SK-N-MC (cell line): ENCODE results near the gene RALY.

Experiments
- DNase-seq: peaks from one replicate; pipeline ENCODE4 v3.0.0-alpha.2; 2011; ENCODE audit warnings: low read depth, low spot score
- H3K27ac ChIP-seq: fragments of 200-600 bp; sonication (generic); 2 replicates; pipeline ENCODE4 v1.5.1; 2016; ENCODE audit warnings: mixed run types
- H3K36me3 ChIP-seq: fragments of 200-600 bp; sonication (generic); 2 replicates; pipeline ENCODE4 v1.6.1; 2017; ENCODE audit warnings: antibody characterized with exemption, low read length, mixed read lengths; ENCODE audit not compliant: insufficient read depth
- H3K4me3 ChIP-seq: fragments of 200-600 bp; sonication (generic); 2 replicates; pipeline ENCODE4 v1.5.1; 2016
- H3K9ac ChIP-seq: fragments of 200-600 bp; sonication (generic); 2 replicates; pipeline ENCODE4 v1.8.0; 2017; ENCODE audit warnings: mixed run types, mixed read lengths; ENCODE audit not compliant: insufficient read length
- H3K9me3 ChIP-seq: fragments of 200-600 bp; sonication (generic); 2 replicates; pipeline ENCODE4 v1.6.1; 2017; ENCODE audit warnings: low read depth, mild to moderate bottlenecking, antibody characterized with exemption, low read length, moderate library complexity, mixed read lengths
- EZH2 ChIP-seq: fragments of 200-600 bp; sonication (generic); IDR thresholded peaks from one replicate; pipeline ENCODE4 v1.6.1; 2017; ENCODE audit warnings: antibody characterized with exemption
- FOXP2 ChIP-seq: optimal IDR thresholded peaks from 2 replicates; pipeline ENCODE3; 2011; ENCODE audit warnings: mild to moderate bottlenecking, moderate library complexity; ENCODE audit not compliant: insufficient read depth; ENCODE audit errors: extremely low read length, control extremely low read depth
- POLR2AphosphoS5 ChIP-seq: IDR thresholded peaks from 2 replicates; pipeline ENCODE4 v1.6.1; 2012; ENCODE audit warnings: mild to moderate bottlenecking, low read depth, low read length, borderline replicate concordance

Gene RALY

GRCh38 chr20:34104059-34104458 is 110.3 kb downstream of the RALY start:
- no peak for TF ChIP-seq FOXP2
- no peak for TF ChIP-seq EZH2
- TF ChIP-seq POLR2AphosphoS5: no peak
- H3K36me3 ChIP-seq: peaks cover 100% of the 10 kb centered on the region
- DNase-seq: no peak
- H3K9me3 ChIP-seq: no peaks in the 10 kb centered on the region
- H3K9ac ChIP-seq: no peak overlapping the region
- no peak overlapping the region for H3K27ac ChIP-seq
- H3K4me3 ChIP-seq: no peak overlapping the region

- DNase-seq: no peak
- H3K36me3 ChIP-seq: peaks cover 100% of the 10 kb centered on the region
- H3K27ac ChIP-seq: no peak overlapping the region
- no peak overlapping the region for H3K9ac ChIP-seq
- no peak overlapping the region for H3K4me3 ChIP-seq
- H3K9me3 ChIP-seq: no peaks in the 10 kb centered on the region
- TF ChIP-seq EZH2 (no peak), FOXP2 (no peak), POLR2AphosphoS5 (no peak)
Measured at GRCh38 chr20:34105978-34106675, 112.4 kb downstream of the RALY start.

- Histone ChIP-seq H3K9me3 (no peaks in the 10 kb centered on the region), H3K36me3 (peaks cover 74% of the 10 kb centered on the region), H3K27ac (no peak overlapping the region), H3K4me3 (peak overlapping the region; percentile 17), H3K9ac (peak overlapping the region; percentile 9)
- DNase-seq: no peak
- TF ChIP-seq EZH2: no peak
- no peak for TF ChIP-seq POLR2AphosphoS5
- no peak for TF ChIP-seq FOXP2
Measured at GRCh38 chr20:34108616-34109174, 115.0 kb downstream of the RALY start.

- H3K4me3 ChIP-seq: no peak overlapping the region
- no peaks in the 10 kb centered on the region for H3K9me3 ChIP-seq
- no peak overlapping the region for H3K27ac ChIP-seq
- DNase-seq: no peak
- TF ChIP-seq FOXP2 (no peak), POLR2AphosphoS5 (no peak), EZH2 (no peak)
- peaks cover 66% of the 10 kb centered on the region for H3K36me3 ChIP-seq
- H3K9ac ChIP-seq: no peak overlapping the region
Measured at GRCh38 chr20:34109442-34109841, 115.7 kb downstream of the RALY start.

GRCh38 chr20:34110025-34110744 is 116.5 kb downstream of the RALY start:
- H3K36me3 ChIP-seq: peaks cover 59% of the 10 kb centered on the region
- no peak for DNase-seq
- TF ChIP-seq FOXP2 (no peak), POLR2AphosphoS5 (no peak; the same call in 1 of the 2 replicates), EZH2 (no peak)

GRCh38 chr20:34110745-34111641 is 117.3 kb downstream of the RALY start:
- peaks cover 51% of the 10 kb centered on the region for H3K36me3 ChIP-seq
- no peak for DNase-seq
- H3K4me3 ChIP-seq: peak overlapping the region; percentile 84

More at GRCh38 chr20:34110025-34110744, 116.5 kb downstream of the RALY start:
- no peak overlapping the region for H3K27ac ChIP-seq
- H3K4me3 ChIP-seq: peak overlapping the region; percentile 84
- peak overlapping the region; percentile 98 for H3K9ac ChIP-seq
- H3K9me3 ChIP-seq: no peaks in the 10 kb centered on the region

GRCh38 chr20:34111702-34112599 is 118.2 kb downstream of the RALY start, which contains the start of gene EIF2S2:
Gene EIF2S2, minus strand, starts transcription at chr20:34112243. Its CDS starts 133 bp downstream, at chr20:34112110.
- peak within 1 kb of the TSS; percentile 84 for H3K4me3 ChIP-seq
- peak; percentile 90 for DNase-seq
- peak; percentile 64 for TF ChIP-seq FOXP2
- TF ChIP-seq POLR2AphosphoS5: peak; percentile 91
- TF ChIP-seq EZH2: no peak
- no peaks in the 10 kb centered on the region for H3K9me3 ChIP-seq
- peak within 1 kb of the TSS; percentile 98 for H3K9ac ChIP-seq
- peak within 1 kb of the TSS; percentile 92 for H3K27ac ChIP-seq
- peaks cover 41% of the 10 kb centered on the region for H3K36me3 ChIP-seq

More at GRCh38 chr20:34110745-34111641, 117.3 kb downstream of the RALY start:
- TF ChIP-seq EZH2: no peak
- TF ChIP-seq POLR2AphosphoS5: peak; percentile 13
- peak overlapping the region; percentile 92 for H3K27ac ChIP-seq
- no peaks in the 10 kb centered on the region for H3K9me3 ChIP-seq
- H3K9ac ChIP-seq: peak overlapping the region; percentile 98
